ENCODE data around the gene FAM120AOS. TPM values are rescaled to one million over a fixed set of nuclear protein-coding genes. Genes with fewer than 3 reads are reported as not detected.

The FAM120AOS gene
- polyA plus RNA-seq, 1 donor: 34.0 TPM

- DNase-seq (ENCODE audit: low read depth): no peak
Measured at GRCh38 chr9:93467462-93467861, 14.1 kb upstream of the FAM120AOS start.

DNA sequence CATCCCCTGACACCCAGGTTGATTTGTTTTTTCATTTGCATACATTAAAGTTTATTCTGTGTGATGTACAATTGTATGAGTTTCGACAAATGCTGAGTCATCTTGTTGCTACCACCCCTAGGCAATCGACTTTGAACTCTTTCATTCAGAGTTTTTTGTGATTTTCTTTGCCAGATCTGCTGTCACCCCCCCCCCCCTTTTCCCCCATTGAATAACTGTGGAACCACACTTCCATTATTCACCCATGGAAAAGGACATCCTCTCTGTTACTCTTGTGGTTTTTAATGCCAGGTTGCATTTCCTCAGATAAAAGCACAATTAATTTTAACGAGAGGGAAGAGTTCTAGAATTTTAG lies 13.7 kb upstream of the FAM120AOS start:
- DNase-seq (ENCODE audit: low read depth): no peak

- no peak for DNase-seq (ENCODE audit: low read depth)
Measured at GRCh38 chr9:93466416-93467061, 13.2 kb upstream of the FAM120AOS start.

GRCh38 chr9:93465855-93466254 lies 12.5 kb upstream of the FAM120AOS start:
- no peak for DNase-seq (ENCODE audit: low read depth)

DNA sequence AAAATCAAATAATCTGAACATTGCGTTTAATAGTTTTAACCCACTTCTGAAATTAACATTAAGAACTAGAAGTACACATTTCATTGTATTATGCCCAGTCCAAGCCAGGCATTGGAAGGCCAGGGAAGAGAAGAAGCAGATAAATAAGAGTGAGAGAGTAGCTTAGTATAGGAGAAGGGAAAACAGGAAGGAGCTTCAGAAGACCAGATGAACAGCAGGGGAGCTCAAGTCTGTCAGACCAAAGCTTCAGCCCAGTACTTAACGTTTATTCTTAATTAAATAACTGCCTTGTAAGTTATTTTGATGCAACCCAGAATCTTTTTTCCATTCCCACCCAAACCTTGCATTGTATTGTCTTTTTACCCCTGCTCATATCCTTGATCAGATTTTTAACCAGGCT lies 11.5 kb upstream of the FAM120AOS start:
- no peak for DNase-seq (ENCODE audit: low read depth)

- DNase-seq (ENCODE audit: low read depth): no peak
Measured at GRCh38 chr9:93464395-93464794, 11.0 kb upstream of the FAM120AOS start.

DNA sequence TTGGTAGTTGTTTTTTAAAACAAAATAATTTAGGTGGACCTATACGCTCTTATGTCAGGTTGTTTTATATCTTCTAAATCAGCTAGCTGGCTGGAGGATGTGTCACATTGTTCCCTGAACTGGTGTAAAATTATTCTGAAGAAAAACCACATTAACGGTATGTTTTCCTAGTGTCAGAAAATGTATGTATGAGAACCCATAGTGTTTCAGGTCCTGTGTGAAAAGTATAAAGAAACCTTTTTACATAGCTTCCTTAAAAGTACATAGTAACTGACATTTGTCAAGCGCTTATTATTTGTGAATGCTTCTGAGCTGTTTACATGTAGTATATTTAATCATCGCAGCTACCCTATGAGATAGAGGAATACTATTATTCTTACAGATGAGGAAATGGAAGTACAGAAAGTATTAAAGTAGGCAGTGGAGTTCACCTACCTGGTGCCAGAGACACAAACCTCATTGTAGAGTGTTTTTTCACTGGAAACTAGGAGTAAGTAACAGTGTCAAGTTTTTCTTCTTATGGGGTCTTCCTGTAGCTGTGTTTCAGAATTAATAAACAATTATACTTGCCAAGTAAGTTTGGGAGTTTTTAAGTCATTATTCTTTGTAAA lies 10.4 kb upstream of the FAM120AOS start:
- no peak for DNase-seq (ENCODE audit: low read depth)

DNA sequence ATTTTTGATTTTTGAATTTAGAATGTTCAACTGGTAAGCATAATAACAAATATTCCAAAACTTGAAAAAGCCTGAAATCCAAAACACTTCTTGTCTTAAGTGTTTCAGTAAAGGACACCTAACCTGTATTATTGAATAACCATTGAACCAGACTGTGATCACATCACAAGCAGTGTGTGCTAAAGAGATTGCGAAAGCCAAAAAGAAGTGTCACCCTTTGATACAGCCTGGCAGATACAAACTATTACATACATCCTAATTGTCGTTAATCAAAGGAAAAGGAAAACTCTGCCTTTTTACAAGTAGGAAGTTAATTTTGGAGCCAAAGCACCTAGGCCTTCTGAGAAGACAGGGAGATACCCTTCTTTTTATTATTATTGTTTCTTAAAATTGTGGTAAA lies 8.4 kb upstream of the FAM120AOS start:
- DNase-seq (ENCODE audit: low read depth): no peak

DNA sequence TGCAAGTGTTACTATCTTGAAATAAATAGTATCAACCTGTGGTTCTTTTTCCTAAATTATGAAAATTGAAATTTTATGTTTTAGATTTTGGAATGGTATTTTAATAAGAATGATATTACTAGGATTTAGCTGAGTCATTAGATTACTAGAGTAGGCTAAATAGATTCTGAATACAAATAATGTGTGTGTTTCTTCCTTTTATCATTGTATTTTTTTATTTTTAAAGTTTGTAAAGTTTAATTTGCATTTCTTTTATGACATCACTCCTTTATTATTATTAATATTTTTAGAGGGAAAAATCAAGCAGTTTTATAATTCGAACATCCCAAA lies 8.0 kb upstream of the FAM120AOS start:
- DNase-seq (ENCODE audit: low read depth): no peak

DNA sequence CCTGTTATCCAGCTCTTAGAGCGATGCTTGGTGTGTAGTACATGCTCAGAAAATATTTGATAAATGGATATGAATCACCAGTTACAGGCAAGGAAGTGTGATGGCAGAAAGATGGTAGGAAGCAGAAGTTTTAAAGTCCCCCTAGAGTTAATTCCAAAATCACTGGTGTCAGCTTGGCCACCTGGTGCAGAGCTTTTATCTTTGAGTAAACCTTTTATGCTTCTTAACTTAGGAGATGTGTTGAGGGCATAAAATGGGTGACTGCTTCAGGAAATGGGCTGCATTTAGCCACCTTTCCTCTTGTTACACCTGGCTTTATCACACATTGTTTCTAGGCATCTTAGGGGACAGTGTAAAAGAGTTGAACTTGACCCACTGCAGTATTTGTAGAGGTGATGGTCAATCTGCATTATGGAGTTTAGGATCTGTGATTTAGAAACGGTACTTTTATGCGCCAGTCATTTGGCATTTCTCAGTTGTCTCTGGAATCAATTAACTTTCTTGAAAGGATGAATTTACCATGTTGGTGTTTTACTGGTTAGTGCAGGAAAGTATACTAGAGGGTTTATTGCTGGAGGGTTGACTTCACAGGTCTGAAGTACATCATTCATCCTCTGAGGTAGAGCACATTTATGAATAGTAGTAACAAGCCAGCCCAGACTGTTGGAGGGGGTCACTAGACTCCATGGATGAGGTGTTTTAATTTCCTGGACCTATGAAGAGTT lies 7.5 kb upstream of the FAM120AOS start:
- no peak for DNase-seq (ENCODE audit: low read depth)

DNA sequence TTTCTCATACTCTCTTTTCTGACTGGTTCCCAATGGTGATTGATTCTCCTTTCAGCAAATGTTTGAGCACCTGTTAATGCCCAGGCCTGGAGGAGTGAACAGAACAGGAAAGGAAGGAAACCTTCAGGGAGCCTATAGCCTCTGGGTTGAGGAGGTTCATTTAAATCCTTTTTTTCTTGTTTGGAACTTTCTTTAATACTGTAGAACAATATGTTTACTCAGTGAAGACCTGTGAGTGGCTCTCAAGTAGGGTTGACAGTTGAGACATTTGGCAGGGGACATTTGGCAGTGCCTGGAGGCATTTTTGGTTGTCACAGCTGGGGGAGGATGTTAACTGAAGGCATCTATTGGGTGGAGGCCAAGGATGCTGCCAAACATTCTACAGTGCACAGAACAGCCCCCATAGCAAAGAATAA lies 6.1 kb upstream of the FAM120AOS start:
- no peak for DNase-seq (ENCODE audit: low read depth)

DNA sequence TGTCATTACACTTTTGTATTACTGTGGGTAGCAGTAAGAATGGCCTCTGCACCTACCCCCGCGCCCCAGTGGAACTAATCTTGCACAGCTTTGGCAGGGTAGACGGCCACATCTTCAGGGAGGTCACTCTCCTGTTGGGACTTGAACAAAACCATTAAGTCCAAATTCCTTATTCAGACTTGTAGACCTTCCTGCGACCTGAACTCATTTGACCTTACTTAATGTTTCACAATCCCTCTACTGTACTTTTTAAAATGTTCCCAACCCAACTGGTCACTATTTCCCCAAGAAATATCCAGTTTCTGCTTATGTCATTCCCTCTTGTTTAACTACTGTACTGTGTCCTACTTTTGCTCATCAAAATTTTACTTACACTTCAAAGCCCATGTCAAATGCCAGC lies 5.3 kb upstream of the FAM120AOS start:
- DNase-seq (ENCODE audit: low read depth): no peak

DNA sequence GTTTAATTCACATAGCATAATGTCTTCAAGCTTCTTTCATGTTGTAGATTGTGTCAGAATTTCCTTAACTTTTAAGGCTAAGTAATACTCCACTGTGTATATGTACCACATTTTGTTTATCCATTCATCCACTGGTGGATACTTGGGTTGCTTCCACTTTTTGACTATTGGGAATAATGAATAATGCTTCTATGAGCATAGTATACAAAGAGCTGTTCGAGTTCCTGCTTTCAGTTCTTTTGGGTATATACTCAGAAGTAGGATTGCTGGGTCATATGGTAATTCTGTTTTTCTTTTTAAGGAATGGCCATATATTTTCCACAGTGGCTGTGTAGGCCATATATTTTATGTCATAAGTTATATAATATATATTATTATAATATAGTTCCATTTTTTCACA lies 3.6 kb upstream of the FAM120AOS start:
- no peak for DNase-seq (ENCODE audit: low read depth)

- no peak for DNase-seq (ENCODE audit: low read depth)
Measured at GRCh38 chr9:93456504-93456903, 3.1 kb upstream of the FAM120AOS start.

DNA sequence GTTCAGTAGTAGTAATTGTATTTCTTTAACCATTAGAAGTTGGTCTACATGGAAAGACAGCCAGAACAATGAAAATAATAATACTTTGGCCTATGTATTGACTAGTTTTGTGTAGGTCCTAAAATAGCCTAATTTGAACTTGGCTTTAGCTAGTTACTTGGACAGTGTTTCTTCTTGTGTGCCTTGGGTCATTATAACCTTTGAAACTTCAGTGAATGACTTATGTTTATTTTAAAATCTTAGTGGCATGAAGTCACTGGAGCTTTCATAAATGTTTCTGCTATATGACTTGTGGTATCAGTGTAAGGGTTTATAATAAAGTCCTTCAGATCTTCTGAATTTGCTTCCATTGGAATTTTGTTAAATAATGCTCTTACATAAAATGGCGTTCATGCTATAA lies 2.6 kb upstream of the FAM120AOS start:
- no peak for DNase-seq (ENCODE audit: low read depth)

DNA sequence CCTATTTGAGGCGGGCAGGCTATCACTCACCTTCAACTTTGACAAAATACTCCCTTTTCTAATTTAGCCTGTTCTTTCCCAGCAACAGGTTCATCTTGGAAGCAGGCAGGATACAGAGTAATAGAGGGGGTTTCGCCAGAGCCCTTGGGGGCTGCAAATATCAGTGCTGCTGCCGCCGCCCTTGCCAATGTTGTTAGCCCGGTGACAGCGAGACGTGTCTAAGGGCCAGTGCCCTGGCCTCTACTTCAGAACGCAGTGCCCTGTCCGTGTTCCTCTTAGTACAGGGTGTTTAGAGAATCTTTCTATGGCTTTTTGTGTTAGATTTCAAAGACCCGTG lies 703 bp downstream of the FAM120AOS start:
- DNase-seq (ENCODE audit: low read depth): no peak

- DNase-seq (ENCODE audit: low read depth): no peak
Measured at GRCh38 chr9:93451849-93452709, 1.3 kb downstream of the FAM120AOS start.

DNA sequence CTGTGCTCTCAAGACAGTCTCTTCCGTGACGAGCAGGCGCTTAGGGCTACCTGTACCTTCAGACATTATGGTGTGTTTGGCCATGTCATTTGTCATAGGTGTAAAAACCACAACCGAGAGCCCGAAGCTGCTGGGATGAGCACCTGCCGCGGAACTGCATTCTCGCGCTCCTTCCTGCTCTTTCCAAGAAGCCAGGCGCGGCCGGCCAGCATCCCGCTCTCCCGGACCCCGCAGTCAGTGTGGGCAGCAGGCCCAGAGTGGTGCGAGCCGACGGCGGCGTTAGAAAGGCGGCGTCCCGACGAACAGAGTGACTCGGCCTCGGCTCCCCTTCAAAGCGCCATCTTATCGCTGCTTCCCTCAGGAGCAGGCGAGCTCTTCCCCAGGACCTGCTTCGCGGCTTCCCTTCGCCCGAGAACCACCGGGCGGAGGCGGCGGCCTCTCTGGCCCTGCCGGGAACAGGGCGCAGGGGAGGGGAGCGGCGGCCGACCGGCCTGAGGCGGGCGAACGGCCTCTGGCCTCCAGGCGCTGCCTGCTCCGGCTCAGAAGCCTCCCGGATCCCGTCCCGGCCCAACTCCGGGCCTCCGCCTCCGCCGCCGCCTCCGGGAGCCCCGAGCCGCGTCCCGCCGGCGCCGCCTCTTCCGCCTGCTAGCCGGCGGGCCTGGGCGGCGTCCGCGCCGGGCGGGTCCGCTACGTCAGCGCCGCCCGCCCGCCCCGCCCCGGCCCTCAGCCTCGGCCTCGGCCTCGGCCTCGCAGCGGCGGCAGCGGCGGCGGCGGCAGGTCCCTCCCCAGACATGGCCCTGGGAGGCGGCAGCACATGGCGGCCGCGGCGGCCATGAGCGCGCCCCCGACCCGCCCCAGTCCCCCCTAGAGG lies 2.2 kb downstream of the FAM120AOS start, which contains the start of gene FAM120A:
Gene FAM120A (plus strand): TSS at position 741 of the 871 bp plus-strand sequence. CDS start 231 bp downstream, outside the sequence.
- DNase-seq (ENCODE audit: low read depth): peak; percentile 51

GRCh38 chr9:93447655-93448054 lies 5.7 kb downstream of the FAM120AOS start:
- no peak for DNase-seq (ENCODE audit: low read depth)

DNA sequence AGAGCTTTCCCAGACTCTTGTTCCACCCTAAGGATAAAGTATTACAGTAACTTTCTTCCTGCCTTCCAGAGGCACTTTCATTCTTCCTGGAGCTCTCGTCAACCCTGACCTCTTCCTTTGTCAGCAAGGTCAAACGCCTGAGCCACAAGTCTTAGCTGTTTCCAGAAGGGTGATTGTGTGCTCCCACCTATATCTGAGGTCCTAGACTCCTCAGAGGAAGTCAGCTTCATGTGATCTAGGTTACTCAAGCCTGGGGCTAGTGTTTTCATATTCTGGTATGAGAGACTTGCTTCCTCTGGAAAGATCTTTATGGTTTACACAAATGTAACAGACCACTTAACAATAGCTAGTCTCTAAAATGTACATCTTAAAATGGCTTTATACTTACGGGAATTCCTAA lies 7.3 kb downstream of the FAM120AOS start:
- DNase-seq (ENCODE audit: low read depth): no peak

- no peak for DNase-seq (ENCODE audit: low read depth)
Measured at GRCh38 chr9:93440896-93441580, 12.3 kb downstream of the FAM120AOS start.

Measured in forelimb muscle (tissue), 1 donor.